T-cell (primary cell): ENCODE data around the gene SEC14L1. TPM values are rescaled to one million over a fixed set of nuclear protein-coding genes. Genes with fewer than 3 reads are reported as not detected.

Source experiments
- ATAC-seq, 4 experiments: fragments of 200-7000 bp in 3 of 4; fragments of 150-1000 bp in 1 of 4; cut with Tn5 transposase; replicated peaks in 1 of 4; 1 replicate in 3 of 4; 2 replicates in 1 of 4; pipeline ENCODE4 v1.10.0; 2021; ENCODE audit warnings: moderate library complexity in 3 of 4, mild to moderate bottlenecking in 2 of 4, moderate number of reproducible peaks in 1 of 4
- CTCF ChIA-PET, 2 donors: fragments of 300-600 bp; sonication (Branson Sonifier 250); formaldehyde crosslinking; loops; one replicate each; lab custom pipeline; 2022; ENCODE audit warnings: antibody characterized with exemption in 2 of 2; lab: Charles Lee
- POLR2A ChIA-PET, 2 donors: fragments of 300-600 bp; sonication (Branson Sonifier 250); formaldehyde crosslinking; loops; one replicate each; lab custom pipeline; 2022; ENCODE audit warnings: antibody characterized with exemption in 2 of 2; lab: Charles Lee
- DNase-seq, 35 experiments: peaks; one replicate each; pipeline versions ENCODE4 v3.0.0 to v3.0.0-alpha.2; 2013 to 2023
- H3K27ac ChIP-seq: one replicate; pipeline ENCODE4 v1.5.1; 2013; ENCODE audit warnings: low read length
- H3K27me3 ChIP-seq, 2 experiments: replicated peaks in 1 of 2; 1 replicate in 1 of 2; 2 replicates in 1 of 2; pipeline versions ENCODE4 v1.6.1 to v1.7.0; 2013; ENCODE audit warnings: low read length in 1 of 2, mixed read lengths in 1 of 2; ENCODE audit not compliant: control insufficient read depth in 2 of 2, insufficient read depth in 2 of 2; ENCODE audit errors: extremely low read depth in 1 of 2
- H3K36me3 ChIP-seq, 2 donors: 1 replicate in 1 of 2; 2 replicates in 1 of 2; pipeline versions ENCODE4 v1.6.1 to v1.7.0; 2013; ENCODE audit warnings: low read length in 1 of 2; ENCODE audit not compliant: control insufficient read depth in 2 of 2, insufficient read depth in 1 of 2; ENCODE audit errors: extremely low read depth in 1 of 2
- H3K4me1 ChIP-seq, 2 experiments: 1 replicate in 1 of 2; 2 replicates in 1 of 2; pipeline versions ENCODE4 v1.6.1 to v1.7.0; 2013; ENCODE audit warnings: low read length in 2 of 2, mixed read lengths in 1 of 2; ENCODE audit not compliant: insufficient read depth in 2 of 2, control insufficient read depth in 1 of 2; ENCODE audit errors: extremely low read depth in 1 of 2
- H3K4me3 ChIP-seq, 2 donors: 1 replicate in 1 of 2; 2 replicates in 1 of 2; pipeline versions ENCODE4 v1.5.1 to v1.7.0; 2013; ENCODE audit warnings: mild to moderate bottlenecking in 2 of 2, low read length in 1 of 2, moderate library complexity in 1 of 2; ENCODE audit not compliant: control insufficient read depth in 1 of 2; ENCODE audit errors: extremely low read depth in 1 of 2
- H3K9me3 ChIP-seq: 2 replicates; pipeline ENCODE4 v1.7.0; 2013
- H3K27ac Mint-ChIP-seq, 2 donors: one replicate each; pipeline ENCODE4 v1.8.0; 2020 to 2021; ENCODE audit warnings: mild to moderate bottlenecking in 2 of 2, mixed read lengths in 2 of 2
- H3K27me3 Mint-ChIP-seq, 2 donors: one replicate each; pipeline ENCODE4 v1.8.0; 2021 to 2022; ENCODE audit warnings: mixed read lengths in 2 of 2
- H3K36me3 Mint-ChIP-seq: one replicate; pipeline ENCODE4 v1.8.0; 2021; ENCODE audit warnings: mixed read lengths
- H3K4me1 Mint-ChIP-seq, 3 donors: one replicate each; pipeline ENCODE4 v1.8.0; 2020 to 2022; ENCODE audit warnings: mixed read lengths in 3 of 3, mild to moderate bottlenecking in 1 of 3
- H3K4me3 Mint-ChIP-seq, 3 donors: one replicate each; pipeline ENCODE4 v1.8.0; 2020 to 2022; ENCODE audit warnings: mild to moderate bottlenecking in 3 of 3, mixed read lengths in 3 of 3, moderate library complexity in 3 of 3
- H3K9me3 Mint-ChIP-seq, 3 donors: one replicate each; pipeline ENCODE4 v1.8.0; 2020 to 2022; ENCODE audit warnings: mixed read lengths in 3 of 3
- WGBS: methylation state at CpG from one replicate; pipeline ENCODE4 v1.1.5; 2013; ENCODE audit warnings: missing lambda C conversion rate; ENCODE audit not compliant: insufficient coverage; 5-methylcytosine and 5-hydroxymethylcytosine counted together
- total RNA-seq, 35 experiments: library from RNA in 6 of 35; stranded (reverse) in 6 of 35; fragments of 120-200 nt in 1 of 35; gene quantifications; one replicate each; pipeline versions ENCODE4 v1.2.1 to v1.2.4 and lab custom pipeline; 2013 to 2026

The SEC14L1 gene
- total RNA-seq, 5 donors from 2014 or later (not counting 1 experiment from before 2014, with no cell fraction given), result 36.9 to 71.6 (median 46.2) TPM

- Histone ChIP-seq H3K4me3 (no peak overlapping the region), H3K27me3 (peaks cover 0 to 29% of the 10 kb centered on the region in 2 experiments), H3K4me1 (no peaks in the 10 kb centered on the region), H3K9me3 (no peaks in the 10 kb centered on the region), H3K36me3 (no peaks in the 10 kb centered on the region), H3K27ac (no peak overlapping the region)
- H3K9me3 Mint-ChIP-seq, result no peaks in the 10 kb centered on the region
- no peak overlapping the region for H3K4me3 Mint-ChIP-seq
- H3K27me3 Mint-ChIP-seq, result peaks cover 0 to 2% of the 10 kb centered on the region in 2 donors
- ATAC-seq (no peak), DNase-seq (no peak)
- 80% methylated on average over 8 of the region's 22 CpGs for WGBS
- ChIA-PET POLR2A (no interaction called here), CTCF (no interaction called here)
- H3K27ac Mint-ChIP-seq, result no peak overlapping the region
- no peaks in the 10 kb centered on the region for H3K36me3 Mint-ChIP-seq
- H3K4me1 Mint-ChIP-seq, result no peaks in the 10 kb centered on the region
Measured at GRCh38 chr17:77264617-77265230, 124.0 kb downstream of the SEC14L1 start.

- H3K27me3 ChIP-seq, result peaks cover 0 to 32% of the 10 kb centered on the region in 2 experiments
- ChIA-PET POLR2A (no interaction called here), CTCF (interaction anchor here in 1 of 2 donors (0.6 kb wide), 1 partner anchor 83 kb away, joined by 3 read pairs; no protein-coding TSS in a partner anchor)
- peaks cover 0 to 2% of the 10 kb centered on the region in 2 donors for H3K27me3 Mint-ChIP-seq
- no peak overlapping the region for H3K27ac ChIP-seq
- DNase-seq (no peak), ATAC-seq (no peak)
- no CpG with 5 or more reads among the region's 4 CpGs for WGBS
- no peaks in the 10 kb centered on the region for H3K9me3 ChIP-seq
- H3K4me1 ChIP-seq, result no peaks in the 10 kb centered on the region
- no peak overlapping the region for H3K4me3 Mint-ChIP-seq
- no peaks in the 10 kb centered on the region for H3K9me3 Mint-ChIP-seq
- H3K4me3 ChIP-seq, result no peak overlapping the region
- H3K36me3 Mint-ChIP-seq, result no peaks in the 10 kb centered on the region
- H3K36me3 ChIP-seq, result no peaks in the 10 kb centered on the region
- no peak overlapping the region for H3K27ac Mint-ChIP-seq
- H3K4me1 Mint-ChIP-seq, result no peaks in the 10 kb centered on the region
Measured at GRCh38 chr17:77266213-77266612, 125.4 kb downstream of the SEC14L1 start.
